ENCODE data around the gene TNF.
A peak's percentile ranks its signal among the peaks of the same experiment; 100 is the strongest.
"Not testable (repeated sequence)": the region's sequence is repeated elsewhere in the genome, so short reads cannot be mapped to it uniquely, and the experiment has no call there.

The TNF gene

DNA sequence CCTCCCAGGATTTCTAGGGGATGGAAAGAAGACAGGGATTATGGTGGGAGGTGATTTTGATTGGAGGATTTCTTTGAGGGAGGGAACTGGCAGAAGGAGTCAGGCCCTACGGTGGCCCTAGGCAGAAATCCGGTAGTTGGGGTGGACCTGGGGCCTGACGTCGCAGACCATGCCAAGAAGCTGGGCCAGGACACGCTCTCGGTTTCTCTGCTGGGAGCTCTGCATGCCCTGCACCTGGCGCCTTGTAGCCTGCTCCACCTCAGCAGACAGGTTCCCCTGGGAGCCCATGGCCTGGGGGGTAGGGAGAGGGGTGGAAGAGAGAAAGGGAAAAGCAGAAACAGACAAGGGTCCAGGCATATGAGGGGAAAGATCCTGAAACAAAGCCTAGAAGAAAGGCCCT lies 30.1 kb upstream of the TNF start:
- no peak for DNase-seq

DNA sequence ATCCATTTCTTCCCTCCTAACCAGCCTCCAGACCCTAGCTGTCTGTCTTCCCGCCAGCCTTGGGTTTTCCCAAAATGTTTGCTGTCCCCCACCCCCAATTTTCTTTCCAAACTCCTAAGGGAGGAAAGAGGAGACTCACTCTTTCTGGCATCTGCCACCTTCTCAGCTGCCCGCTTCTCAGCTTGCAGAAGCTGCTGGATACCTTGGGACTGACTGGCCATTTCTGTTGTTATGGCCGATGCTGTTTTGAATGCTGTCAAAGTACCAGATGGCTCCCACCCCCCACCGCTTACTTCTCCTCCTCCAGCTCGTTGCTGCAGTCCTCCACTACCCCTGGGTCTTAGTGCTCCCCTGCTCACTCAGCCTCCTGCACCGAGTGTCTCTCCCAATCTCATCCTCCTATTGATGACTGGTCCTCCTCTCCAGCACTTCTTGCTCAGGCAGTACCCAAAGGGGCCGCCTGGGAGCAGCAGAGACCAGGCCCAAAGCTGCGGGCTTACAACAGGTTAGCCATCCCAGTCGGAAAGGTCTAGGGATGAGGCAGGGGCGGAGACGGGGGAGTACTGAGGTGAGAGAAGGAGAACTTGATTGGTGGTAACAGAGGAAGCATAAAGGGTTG lies 28.9 kb upstream of the TNF start, which contains the start of gene ATP6V1G2:
Gene ATP6V1G2 (minus strand): TSS at position 270 of the 619 bp plus-strand sequence. CDS start 49 bp downstream, at position 221.
- DNase-seq = peak; percentile 93

DNA sequence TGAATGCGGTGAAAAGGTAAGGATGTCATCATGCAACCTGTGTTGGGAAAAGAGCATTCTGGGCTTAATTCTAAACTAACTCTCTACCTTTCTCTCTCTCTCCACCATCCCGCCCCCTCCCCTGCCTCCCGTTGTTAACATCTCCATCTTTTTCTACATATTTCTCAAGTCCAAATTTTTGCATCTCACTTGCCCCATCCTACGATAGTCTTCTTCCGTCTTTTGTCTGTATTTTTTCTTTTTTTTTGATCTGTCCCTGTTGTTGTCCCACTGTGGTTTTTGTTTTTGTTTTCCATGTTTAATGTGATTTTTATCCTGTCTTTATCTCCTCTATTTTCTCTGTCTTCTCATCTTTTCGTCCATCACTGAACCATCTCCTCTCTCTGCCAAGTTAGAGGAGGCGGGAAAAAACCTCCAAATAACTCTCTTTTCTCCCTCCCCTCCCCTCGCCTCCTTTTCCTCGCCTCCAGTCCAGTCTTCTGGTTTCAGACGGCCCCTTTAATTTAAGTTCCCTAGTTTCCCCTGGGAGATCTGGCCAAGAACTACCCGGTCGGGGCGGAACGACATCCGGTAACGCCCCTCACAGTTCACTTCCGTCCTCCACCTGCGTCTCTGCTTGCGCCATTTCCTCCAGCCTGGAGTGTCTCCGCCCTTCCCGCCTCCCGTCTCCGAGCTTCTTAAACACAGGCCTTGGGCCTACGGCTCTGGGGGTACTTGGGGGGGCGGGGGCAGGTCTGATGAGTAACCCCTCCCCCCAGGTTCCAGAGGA lies 28.2 kb upstream of the TNF start, which contains the start of gene NFKBIL1:
Gene NFKBIL1 (plus strand): TSS at position 651 of the 769 bp plus-strand sequence. CDS start 87 bp downstream, at position 738.
- peak; percentile 94 to 96 for DNase-seq

DNA sequence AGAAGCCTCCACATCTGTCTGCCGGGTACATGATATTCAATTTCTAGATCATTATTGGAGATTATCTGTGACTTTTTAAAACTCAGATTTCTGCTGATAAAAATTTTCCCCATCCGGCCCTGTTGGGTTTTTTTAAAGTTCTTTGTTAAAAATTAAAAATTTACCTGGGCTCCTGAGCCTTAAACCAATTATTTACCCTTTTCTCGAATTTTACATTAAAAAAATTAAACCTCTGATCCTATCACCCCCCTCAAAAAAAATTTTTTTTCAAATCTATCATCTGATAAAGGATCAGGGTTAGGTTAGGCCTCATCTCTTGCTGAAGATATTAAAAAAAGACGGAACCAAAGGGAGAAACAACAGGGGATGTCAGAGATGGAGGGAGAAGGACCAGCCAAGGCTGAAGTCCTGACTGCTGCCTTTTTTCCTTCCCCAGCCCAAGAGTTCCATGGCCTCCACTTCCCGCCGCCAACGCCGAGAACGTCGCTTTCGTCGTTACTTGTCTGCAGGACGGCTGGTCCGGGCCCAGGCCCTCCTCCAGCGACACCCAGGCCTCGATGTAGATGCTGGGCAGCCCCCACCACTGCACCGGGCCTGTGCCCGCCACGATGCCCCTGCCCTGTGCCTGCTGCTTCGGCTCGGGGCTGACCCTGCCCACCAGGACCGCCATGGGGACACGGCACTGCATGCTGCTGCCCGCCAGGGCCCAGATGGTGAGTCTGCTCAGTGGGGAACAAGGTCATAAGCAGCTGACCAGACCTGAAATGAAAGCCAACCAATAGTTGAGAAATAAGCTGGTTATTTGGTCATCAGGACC lies 27.4 kb upstream of the TNF start:
- DNase-seq = no peak

DNA sequence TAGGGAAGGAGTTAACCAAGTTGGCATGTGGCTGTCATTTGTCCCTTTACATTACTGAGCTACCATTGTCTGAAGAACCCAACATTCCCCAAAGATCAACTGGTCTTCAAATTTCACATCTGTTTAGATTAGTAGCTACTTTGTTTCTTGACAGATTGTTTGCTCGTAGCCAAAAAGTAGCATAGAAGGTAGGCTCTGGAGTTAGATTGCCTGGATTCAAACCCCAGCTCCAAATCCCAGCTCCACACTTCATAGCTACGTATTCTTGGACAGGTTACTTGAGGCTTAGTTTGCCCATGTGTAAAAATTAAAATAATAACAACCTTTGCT lies 26.9 kb upstream of the TNF start:
- DNase-seq = no peak

DNA sequence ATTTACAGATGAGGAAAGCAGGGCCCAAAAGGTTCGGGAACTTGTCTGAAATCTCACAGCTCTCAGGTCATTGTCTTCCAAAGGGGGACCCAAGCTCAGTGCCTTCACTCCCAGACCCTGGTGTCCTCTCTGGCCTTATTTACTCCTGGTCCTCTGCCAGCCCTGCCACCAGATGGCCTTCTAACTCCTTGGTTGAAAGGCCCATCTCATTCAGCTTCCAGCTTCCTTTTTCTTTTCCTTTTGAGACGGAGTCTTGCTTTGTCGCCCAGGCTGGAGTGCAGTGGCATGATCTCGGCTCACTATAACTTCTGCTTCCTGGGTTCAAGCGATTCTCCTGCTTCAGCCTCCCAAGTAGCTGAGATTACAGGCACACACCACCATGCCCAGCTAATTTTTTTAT lies 24.0 kb upstream of the TNF start:
- not testable (repeated sequence) for DNase-seq

DNA sequence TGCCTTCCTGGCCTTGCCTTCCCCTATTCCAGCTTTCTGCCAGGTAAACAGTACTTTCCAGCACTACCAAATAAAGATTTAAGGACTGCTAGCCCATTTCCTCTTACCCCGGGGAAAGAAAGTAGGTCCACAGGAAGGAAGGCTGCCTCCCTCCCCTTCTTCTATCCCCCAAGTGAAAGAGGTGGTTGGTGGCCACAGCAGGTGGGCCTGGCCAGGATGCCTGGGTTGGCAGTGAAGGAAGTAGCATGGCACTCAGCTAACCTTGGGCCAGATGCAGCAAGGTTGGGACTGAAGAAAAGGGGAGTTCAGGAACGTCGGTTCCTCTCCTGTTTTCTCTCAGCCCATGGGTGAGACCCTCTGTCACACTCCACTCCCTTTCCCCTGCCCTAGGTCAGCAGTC lies 19.1 kb upstream of the TNF start:
- no peak for DNase-seq

DNA sequence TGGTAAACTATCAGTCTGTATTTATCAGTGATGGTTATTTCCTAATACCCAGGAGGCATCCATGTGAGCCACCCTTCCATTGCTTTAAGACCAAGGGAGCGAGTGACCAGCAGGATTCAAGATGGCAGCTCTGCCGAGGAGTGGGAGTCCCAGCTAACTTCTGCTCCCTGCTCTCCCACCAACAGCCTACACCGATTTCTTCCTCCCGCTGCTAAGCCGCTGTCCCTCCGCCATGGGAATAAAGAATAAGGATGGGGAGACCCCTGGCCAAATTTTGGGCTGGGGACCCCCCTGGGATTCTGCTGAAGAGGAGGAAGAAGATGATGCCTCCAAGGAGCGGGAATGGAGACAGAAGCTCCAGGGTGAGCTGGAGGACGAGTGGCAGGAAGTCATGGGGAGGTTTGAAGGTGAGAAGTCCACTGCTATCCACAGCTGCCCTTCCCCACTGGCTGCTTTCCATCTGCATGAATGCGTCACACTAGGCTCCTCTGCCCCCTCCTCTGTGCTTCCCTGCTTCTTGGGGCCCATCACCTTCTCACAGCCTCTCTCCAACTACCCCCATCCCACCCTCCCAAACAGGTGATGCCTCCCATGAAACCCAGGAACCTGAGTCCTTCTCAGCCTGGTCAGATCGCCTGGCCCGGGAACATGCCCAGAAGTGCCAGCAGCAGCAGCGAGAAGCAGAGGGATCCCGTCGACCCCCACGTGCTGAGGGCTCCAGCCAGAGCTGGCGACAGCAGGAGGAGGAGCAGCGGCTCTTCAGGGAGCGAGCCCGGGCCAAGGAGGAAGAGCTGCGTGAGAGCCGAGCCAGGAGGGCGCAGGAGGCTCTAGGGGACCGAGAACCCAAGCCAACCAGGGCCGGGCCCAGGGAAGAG lies 17.7 kb upstream of the TNF start:
- DNase-seq = no peak

DNA sequence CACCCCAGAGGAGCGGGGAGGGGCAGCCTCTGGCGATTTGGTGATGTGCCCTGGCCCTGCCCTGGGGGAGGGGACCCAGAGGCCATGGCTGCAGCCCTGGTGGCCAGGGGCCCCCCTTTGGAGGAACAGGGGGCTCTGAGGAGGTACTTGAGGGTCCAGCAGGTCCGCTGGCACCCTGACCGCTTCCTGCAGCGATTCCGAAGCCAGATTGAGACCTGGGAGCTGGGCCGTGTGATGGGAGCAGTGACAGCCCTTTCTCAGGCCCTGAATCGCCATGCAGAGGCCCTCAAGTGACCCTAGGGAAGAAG lies 17.1 kb upstream of the TNF start:
- DNase-seq = no peak

DNA sequence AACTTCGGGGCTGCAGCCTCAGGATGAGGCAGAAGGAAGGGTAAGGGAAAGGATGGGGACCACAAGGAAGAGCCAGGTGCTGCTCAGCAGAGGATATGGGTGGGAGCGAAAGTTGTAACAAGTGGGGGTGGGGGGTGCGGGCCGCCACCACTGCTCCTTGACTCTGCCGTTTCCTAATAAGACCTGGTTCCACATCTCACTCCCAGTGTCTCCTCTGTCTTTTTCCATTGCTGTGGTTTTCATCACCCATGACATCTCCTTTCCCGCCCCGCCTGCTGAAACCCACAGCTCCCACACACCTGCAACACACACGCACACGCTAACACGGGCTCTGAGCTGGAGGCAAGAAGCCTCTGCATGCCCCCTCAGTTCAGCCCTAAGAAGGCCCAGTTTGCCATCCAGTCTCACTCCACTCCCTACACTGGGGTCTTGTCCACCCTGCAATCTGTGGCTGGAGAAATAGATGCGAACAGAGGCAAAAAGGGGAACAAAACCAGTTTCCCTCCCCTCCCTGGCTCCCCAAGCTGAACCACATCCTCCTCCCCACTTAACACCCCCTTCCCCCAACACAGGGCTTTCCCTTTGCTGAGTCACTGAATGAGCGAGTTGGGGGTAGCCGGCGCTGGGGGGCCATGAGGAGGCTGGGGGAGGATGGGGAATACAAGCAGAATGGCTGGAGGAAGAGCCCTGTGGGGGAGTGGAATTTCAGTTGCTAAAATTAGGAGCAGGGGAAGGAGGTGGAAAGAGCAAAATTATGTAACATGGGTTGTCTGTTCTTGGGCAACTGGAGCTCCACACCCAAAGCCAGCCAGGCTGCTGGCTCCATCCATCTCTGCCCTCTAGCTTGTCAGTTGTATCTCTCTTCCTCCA lies 16.5 kb upstream of the TNF start:
- DNase-seq = no peak

DNA sequence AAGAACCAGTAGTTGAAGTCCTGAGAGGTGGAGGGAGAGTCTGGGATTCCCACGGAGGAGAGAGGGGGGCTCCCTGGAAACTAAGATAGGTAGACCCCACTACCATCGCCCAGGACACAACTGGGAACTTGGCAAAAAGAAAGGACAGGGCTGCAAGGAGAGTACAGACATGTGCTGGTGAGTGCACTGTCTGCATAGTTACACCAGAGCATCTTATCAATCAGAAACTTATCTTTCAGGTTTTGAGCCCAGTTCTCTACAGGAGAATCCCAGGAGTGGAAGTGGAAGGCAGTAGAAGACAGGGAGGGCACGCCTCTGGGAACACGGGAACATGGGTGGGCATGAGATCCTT lies 15.8 kb upstream of the TNF start:
- no peak for DNase-seq

DNA sequence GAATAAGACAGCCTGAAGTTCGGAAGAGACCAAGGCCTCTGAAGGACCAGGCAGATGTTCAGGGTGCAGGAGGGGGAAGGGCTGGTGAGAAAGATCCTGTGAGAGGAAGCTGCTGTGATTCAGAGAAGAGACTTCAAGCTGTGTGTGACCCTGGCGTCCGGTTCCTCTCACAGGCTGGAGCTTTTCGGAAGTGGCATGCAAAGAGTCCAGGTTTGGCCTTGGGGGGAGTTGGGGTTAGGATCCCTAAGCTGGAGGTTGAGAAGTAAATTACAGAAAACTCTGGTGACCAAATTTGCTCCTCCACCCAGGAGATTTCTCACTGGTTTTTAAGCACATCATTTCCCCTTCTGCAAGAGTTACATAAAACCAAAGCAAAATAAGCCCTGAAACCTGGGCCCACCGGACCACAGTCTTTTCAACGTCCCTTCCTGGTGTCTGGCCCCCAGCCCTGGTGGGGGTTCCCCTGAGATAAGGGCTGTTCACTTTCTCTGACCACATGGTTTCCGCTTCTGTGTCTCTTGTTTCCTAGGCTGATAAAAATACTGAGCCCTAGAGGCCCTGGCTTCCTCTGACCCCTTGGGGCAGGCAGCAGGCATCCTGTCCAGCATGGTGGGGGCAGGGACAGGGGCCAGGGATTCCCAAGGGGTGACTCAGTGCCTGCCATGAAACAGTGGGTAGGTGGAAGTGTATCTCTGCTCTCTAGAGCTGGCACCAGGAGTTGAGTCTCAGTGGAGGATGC lies 15.2 kb upstream of the TNF start:
- DNase-seq = no peak

DNA sequence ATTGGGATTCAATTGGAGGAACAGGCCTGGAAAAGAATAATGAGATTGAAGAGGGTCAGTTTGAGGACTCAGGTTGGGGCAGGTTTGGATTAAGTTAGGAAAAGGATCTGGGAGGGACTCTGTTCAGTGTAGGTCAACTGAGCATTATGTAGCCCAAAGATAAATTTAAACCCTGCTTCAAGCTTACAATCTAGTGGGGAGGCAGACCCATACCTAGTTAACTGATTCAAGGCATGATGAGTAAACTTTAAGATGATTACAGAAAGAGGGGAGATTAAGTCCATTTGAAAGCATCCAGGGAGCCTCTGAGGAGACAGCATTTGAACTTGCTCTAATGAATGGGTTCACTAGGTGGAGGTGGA lies 14.7 kb upstream of the TNF start:
- DNase-seq = no peak

DNA sequence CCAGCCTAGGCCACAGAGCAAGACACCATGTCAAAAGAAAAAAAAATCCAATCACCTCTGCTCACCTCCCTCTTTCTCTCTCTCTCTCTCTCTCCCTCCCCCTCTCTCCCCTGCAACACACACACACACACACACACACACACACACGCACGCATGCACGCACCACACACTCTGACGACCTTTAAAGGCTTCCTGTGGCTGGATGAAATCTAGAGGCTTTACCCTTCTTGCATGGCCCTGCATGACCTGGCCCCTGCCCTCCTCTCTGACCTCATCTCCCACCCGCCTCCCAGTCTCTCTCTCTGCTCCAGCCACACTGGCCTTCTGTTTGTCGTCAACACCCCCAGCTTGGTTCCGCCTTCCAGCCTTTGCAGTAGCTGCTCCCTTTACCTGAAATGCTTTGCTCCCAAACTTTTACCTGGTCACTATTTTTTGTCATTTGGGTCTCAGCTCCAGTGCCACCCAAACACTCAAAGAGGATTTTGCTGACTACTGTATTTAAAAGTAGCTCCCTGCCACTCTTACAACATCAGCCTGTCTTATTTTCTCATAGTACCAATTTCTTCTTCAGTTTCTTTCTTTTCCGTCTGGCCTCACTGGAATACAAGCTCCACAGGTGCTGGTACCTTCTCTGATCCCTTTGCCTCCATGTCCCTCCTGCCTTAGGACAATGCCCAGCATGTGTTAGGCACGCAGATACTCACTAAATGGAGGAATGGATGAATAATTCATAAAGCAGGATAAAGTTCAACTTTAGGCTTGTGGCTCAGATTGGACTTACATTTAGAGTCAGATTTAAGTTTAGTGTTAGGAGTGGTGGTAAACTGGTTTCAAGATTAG lies 7.6 kb upstream of the TNF start:
- no peak for DNase-seq

DNA sequence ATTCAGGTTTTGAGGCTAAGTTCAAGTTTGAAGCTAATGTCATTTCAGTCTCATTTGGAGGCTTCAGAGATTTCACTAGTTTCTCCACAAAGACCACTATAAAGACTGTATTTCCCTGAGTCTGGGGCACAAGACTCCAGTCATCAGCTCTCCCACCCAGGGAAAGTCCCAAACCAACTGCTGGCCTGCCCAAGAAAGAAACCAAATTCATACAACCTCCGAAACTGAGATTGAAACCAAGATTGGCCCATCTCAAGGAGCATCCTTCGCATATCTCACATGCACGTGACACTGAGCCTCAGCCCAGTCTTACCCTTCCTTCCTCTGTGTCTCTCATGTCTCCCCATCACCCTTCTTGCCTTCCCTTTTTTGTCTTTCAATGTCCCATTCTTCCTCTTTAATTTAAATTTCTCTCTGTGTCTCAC lies 6.8 kb upstream of the TNF start:
- DNase-seq = no peak

DNA sequence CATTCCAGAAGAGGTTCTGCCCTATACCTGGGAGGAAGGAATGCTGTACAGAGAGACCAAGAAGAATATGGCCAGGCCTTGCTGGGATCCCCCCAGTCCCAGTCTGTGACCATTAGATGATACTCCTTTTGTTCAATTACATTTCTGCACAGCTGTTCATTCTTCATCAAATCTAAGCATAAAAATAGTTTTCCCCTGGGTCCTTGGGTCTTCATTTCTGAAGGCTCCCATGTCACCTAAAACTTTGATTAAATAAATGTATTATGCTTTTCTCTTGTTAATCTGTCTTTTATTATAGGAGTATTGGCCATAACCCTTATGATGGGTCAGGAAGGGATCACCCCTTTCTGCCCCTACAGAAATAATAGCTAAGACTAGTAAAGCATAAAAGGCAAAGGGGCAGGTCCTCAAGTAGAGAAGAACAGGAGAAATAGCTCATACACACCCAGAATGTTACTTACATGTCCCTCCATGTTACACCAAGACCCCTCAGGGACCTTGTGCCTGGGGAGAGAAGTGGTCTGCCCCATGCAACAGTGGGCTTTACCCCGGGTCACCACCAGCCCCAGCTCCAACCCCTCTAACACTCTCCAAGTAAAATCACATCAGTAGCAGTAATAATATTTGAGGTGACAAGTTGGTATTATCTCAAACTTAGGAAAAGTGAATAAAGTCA lies 5.4 kb upstream of the TNF start:
- DNase-seq = no peak

DNA sequence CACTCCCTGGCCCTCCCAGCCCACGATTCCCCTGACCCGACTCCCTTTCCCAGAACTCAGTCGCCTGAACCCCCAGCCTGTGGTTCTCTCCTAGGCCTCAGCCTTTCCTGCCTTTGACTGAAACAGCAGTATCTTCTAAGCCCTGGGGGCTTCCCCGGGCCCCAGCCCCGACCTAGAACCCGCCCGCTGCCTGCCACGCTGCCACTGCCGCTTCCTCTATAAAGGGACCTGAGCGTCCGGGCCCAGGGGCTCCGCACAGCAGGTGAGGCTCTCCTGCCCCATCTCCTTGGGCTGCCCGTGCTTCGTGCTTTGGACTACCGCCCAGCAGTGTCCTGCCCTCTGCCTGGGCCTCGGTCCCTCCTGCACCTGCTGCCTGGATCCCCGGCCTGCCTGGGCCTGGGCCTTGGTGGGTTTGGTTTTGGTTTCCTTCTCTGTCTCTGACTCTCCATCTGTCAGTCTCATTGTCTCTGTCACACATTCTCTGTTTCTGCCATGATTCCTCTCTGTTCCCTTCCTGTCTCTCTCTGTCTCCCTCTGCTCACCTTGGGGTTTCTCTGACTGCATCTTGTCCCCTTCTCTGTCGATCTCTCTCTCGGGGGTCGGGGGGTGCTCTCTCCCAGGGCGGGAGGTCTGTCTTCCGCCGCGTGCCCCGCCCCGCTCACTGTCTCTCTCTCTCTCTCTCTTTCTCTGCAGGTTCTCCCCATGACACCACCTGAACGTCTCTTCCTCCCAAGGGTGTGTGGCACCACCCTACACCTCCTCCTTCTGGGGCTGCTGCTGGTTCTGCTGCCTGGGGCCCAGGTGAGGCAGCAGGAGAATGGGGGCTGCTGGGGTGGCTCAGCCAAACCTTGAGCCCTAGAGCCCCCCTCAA lies 3.1 kb upstream of the TNF start, which contains the start of gene LTA:
Gene LTA (plus strand): TSS at position 249 of the 871 bp plus-strand sequence. CDS start 454 bp downstream, at position 703.
- DNase-seq = no peak

DNA sequence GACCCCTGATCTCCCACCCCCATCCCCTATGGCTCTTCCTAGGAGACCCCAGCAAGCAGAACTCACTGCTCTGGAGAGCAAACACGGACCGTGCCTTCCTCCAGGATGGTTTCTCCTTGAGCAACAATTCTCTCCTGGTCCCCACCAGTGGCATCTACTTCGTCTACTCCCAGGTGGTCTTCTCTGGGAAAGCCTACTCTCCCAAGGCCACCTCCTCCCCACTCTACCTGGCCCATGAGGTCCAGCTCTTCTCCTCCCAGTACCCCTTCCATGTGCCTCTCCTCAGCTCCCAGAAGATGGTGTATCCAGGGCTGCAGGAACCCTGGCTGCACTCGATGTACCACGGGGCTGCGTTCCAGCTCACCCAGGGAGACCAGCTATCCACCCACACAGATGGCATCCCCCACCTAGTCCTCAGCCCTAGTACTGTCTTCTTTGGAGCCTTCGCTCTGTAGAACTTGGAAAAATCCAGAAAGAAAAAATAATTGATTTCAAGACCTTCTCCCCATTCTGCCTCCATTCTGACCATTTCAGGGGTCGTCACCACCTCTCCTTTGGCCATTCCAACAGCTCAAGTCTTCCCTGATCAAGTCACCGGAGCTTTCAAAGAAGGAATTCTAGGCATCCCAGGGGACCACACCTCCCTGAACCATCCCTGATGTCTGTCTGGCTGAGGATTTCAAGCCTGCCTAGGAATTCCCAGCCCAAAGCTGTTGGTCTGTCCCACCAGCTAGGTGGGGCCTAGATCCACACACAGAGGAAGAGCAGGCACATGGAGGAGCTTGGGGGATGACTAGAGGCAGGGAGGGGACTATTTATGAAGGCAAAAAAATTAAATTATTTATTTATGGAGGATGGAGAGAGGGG lies 1.9 kb upstream of the TNF start:
- DNase-seq = no peak

All from NCI-H2081 (cell line).